Stimulated activated CD8-positive, alpha-beta memory T cell treated with anti-CD3 and anti-CD28 coated beads, Interleukin-4, amount 100 ng/mL, for 24 hours (primary cell): ENCODE measurements around the gene GRIK2.

Source experiments
- DNase-seq: peaks from one replicate; pipeline ENCODE4 v3.0.0-alpha.2; 2020; ENCODE audit warnings: low read depth

Gene GRIK2

GRCh38 chr6:101719521-101719920 lies 326.0 kb downstream of the GRIK2 start:
- DNase-seq = no peak

DNA sequence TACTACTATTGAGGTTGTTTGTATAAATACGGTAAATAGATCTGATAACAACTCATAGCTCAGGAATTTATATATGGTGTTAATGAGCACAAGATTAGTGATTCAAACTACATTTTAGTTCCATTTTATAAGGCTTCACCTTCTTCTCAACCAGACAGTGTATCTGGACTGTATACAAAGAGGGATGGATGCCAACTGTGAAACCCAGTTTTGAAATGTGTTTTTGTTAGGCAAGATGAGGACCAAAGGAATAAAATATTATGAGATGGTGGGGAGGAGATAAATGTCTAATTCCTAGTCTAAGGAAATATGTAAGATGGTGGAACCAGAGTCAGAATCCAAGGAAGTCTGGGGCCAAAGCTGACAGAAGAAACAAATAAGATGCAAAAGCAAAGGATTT lies 329.0 kb downstream of the GRIK2 start:
- no peak for DNase-seq

DNA sequence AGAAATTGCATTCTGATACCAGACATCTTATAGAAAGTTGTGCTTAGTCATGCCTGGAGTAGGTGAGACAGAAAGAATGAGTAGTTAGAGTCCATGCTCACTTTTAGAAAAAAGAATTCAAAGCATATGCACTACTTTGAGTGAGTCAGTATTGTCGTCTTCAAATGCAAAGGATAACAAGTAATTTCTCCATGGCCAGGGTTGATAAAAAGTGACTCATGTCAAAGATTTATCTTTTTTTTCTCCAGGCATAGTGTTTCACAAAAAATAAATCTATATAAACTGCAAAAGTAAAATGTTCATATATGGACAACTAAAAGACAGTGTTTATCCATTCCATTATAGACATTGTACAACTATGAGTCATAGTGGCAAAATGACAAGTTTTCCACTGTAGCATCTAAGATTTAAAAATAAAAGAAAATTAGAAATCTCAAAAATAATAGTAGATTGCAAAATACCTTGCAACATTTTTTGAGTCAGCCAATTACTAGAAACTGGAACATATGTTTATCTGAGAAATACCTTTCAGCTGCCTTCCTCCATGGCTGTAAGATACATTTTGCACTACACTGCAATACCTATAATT lies 329.6 kb downstream of the GRIK2 start:
- DNase-seq = no peak

GRCh38 chr6:101728388-101728787 lies 334.9 kb downstream of the GRIK2 start:
- DNase-seq = no peak

DNA sequence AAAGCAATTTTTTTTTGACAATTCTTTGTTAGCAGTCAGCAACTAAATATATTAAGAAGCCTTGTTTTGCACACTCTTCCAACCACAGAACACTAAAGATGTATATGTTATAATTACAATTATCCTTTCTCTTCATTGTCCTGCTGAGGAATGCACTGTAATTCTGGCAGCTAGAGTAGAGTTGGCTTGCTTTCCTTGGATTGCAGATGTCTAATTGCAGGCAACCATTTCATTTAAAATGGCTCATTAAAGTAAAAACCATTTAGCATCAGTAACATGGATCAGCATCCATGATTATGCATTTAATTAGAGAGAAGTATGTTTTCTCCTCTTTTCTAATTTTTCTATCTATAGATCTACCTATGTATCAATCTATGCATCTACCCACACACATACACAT lies 335.4 kb downstream of the GRIK2 start:
- DNase-seq = no peak

DNA sequence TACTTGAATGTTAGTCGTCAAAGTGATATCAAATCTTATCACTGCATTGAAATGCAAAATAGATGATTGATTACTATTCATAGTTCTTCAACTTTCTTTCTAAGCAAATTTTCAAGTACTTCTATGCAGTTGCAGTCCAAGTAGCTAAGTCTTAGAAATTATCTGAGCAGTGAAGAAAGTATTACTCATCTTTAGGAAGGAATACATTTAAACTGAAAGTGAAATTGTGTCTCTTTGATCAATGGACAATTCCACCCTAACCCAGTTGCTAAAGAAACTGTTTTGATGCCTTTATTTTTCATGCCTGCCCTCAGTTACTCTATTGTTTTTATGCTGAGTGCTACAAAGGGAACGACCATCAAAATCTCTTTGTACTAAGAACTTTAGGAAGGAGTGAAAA lies 337.4 kb downstream of the GRIK2 start:
- no peak for DNase-seq

- no peak for DNase-seq
Measured at GRCh38 chr6:101733899-101734298, 340.4 kb downstream of the GRIK2 start.

DNA sequence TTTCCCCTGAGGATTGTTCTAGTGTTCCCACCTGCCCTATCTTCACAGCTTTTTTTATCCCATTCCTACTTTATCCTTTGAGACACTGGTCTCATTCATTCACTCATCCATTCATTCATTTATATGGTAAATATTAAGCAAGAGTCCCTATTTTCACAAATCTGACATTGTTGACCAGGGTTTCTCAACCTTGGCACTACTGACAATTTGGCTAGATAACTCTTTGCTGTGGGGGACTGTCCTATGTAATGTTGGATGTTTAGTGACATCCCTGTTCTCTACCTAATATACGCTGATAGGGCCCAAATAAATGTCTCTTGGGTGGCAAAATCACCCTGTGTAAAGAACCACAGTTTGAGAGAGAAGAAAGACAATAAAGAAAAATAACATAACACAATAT lies 345.0 kb downstream of the GRIK2 start:
- no peak for DNase-seq

- DNase-seq = no peak
Measured at GRCh38 chr6:101740631-101741030, 347.1 kb downstream of the GRIK2 start.

DNA sequence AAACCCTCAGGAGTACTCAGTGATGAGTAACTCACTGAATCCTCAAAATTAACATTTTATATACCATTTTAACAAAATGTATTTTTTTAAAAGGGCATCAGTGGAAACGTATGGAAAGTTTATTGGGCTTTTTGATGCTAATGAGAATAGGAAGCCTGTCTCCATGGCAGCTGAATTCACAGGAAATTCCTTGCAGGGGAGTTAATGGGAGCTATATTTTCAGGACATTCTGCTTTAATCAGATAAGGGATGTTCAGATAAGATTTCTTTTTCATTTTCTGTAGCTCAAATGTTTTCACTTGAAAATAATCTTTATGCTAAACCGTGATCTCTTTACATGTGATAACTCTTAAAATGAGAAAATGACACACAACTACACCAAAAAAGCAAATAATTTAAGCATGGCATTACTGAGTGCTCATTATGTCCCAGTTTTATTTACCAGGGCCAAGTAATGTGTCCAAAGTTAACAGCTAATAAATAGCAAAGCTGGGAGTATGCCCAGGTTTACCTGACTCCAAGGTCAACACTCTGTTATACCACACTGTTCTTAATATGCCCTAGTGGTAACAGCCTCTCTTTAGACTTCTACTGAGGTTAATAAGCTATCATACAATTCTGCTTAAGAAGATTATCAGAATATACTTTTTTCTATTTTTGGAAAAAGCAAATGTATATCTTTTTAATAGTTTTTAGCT lies 348.1 kb downstream of the GRIK2 start:
- no peak for DNase-seq

DNA sequence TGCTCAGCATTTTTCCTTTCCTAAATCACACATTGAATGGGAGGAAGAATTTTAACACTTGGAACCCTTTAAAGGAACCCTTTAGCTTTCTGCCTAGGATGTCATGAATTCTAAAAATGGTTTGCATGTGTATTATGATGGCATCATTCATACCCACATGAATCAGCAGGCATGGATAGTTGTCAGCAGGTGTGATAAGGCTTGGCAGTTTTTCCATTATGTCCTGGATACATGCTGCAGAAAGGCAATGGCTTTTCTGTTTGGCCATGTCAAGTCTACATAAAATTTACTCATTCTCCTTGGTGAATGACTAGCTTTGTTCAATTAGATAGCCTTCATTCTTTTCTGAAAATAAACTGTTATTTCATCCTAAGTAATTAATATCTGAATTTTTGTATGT lies 353.7 kb downstream of the GRIK2 start:
- no peak for DNase-seq

DNA sequence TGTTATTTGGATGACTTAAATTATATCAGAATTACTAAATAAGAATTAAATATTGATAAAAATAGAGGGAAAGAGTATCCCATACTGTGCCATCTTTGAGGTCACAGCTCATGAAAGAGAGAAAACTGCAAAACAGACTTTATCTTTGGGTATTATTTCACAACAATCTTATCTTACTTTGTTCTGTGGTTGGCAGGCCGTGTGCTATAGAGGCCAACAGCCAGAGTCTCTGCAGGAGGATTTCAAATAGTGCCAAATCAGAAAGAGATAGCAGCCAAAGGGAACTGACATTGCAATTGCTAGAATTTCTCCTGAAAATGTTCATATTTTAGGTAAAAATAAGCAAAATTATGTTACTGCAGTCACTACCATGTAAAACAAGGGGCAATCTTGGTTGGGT lies 354.2 kb downstream of the GRIK2 start:
- DNase-seq = no peak

DNA sequence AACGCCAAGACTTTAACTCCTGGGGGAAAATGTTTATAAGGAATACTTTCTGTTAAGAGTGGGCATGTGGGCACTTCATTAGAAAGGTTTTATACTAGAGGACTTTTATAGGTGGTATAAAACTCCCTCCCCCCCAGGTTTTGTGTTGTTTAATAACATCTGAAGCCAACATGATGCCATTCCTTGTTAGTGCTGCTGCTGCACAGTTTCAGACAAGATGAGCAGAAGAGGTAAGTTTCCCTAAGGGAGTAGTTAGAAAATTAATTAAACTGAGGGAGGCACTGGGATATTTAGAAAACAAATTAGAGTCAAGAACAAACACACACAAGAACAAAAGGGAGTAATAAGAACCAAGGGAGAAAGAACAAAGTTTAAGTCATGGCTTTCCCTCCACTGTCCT lies 362.4 kb downstream of the GRIK2 start:
- no peak for DNase-seq

- DNase-seq = no peak
Measured at GRCh38 chr6:101758368-101758767, 364.9 kb downstream of the GRIK2 start.

DNA sequence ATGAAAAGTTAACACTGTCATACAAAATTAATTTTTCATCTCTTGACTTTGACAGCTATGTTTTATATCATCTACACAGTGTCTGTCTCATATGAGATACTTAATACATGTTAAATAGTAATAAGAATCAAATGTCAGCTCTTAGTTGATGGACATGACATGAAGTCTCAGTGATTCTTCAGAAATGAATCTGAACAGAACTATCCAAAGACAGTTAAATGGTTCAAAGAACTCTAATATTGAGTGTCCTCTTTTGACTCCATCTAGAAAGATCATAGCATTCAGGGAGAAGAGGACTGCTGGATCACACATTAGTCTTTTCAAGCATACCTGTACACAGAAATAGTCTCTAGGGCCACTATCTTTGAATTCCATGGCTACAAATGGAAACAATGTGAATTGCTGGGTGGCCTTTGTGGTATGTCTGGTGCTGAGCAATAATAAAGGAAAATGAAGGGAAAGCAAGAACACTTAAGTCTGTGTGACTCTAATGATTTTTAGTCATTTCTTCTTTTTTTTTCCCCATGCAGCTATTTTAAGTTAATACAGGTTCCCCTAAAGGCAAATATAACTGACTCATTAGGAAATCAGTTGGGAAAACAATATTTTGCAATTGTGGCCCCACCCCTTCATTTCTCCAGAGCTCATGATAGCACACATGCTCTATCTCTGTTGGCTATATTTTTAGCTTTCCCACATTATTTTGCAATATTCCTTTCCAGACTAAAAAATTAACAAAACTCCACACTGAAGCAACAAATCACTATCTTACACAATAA lies 367.5 kb downstream of the GRIK2 start:
- DNase-seq = no peak

DNA sequence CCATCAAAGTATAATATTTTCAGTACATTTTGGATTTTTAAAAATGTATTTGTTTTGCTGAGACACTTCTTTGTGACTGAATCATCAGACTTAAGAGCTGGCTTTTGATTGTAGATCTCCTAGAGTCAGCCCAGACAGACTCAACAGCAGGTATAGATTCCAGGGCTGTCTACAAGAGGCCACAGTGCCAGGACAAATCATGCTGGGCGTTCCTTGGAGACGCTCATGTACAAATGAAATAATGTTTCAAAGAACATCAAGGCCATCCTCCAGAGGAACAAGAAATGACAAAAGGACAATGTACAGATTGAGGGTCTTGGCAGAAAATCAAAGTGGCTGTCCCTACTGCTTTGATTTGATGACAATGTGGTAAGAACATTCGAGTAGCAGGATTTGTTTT lies 369.3 kb downstream of the GRIK2 start:
- no peak for DNase-seq

GRCh38 chr6:101765281-101765680 lies 371.8 kb downstream of the GRIK2 start:
- no peak for DNase-seq

GRCh38 chr6:101770116-101770515 lies 376.6 kb downstream of the GRIK2 start:
- no peak for DNase-seq

- no peak for DNase-seq
Measured at GRCh38 chr6:101776919-101777350, 383.4 kb downstream of the GRIK2 start.

DNA sequence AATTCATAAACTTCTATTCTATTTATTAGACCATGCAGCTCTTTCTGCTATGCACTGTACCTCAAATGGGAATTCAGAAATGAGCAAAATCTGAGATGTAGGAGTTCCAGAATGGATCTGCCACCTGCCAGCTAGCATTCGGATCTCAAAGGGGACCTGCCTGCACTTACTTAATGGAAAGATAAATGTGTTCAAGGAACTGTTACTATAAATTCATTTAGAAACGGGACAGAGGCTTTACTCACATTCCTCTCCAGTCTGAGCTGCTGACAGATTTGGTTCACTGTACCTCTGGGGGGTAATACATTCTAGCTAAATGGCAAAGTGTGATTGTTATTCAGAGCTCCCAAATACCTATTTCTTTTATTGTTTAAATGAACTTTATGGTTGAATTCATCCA lies 384.1 kb downstream of the GRIK2 start:
- DNase-seq = no peak

- DNase-seq = no peak
Measured at GRCh38 chr6:101779051-101779844, 385.7 kb downstream of the GRIK2 start.

- no peak for DNase-seq
Measured at GRCh38 chr6:101783287-101783686, 389.8 kb downstream of the GRIK2 start.

GRCh38 chr6:101784094-101784493 lies 390.6 kb downstream of the GRIK2 start:
- DNase-seq = no peak
